Ovary (tissue), 9 donors: ENCODE measurements around the gene GPR21. TPM values are rescaled to one million over a fixed set of nuclear protein-coding genes. Genes with fewer than 3 reads are reported as not detected.

Experiments
- DNase-seq, 5 donors: peaks; one replicate each; pipeline ENCODE4 v3.0.0-alpha.2; 2019 to 2020
- H3K27ac ChIP-seq, 2 donors: fragments of 200-600 bp; one replicate each; pipeline versions ENCODE4 v1.5.1 to v1.8.0; 2019 to 2022
- H3K27me3 ChIP-seq: fragments of 200-600 bp; one replicate; pipeline ENCODE4 v1.8.0; 2022
- H3K36me3 ChIP-seq: fragments of 200-600 bp; sonication (generic); one replicate; pipeline ENCODE4 v1.5.1; 2019
- H3K4me1 ChIP-seq: one replicate; pipeline ENCODE4 v1.8.1; 2013; ENCODE audit warnings: mild to moderate bottlenecking, moderate library complexity; ENCODE audit not compliant: insufficient read depth
- H3K4me3 ChIP-seq: fragments of 200-600 bp; sonication (generic); one replicate; pipeline ENCODE4 v1.5.1; 2017
- H3K9me3 ChIP-seq, 2 donors: fragments of 200-600 bp in 1 of 2; sonication (generic) in 1 of 2; one replicate each; pipeline versions ENCODE4 v1.5.1 to v1.8.1; 2013 to 2019; ENCODE audit warnings: mild to moderate bottlenecking in 1 of 2, moderate library complexity in 1 of 2
- CTCF ChIP-seq, 3 donors: fragments of 450-650 bp in 2 of 3; fragments of 200-600 bp in 1 of 3; IDR thresholded peaks; one replicate each; pipeline versions ENCODE4 v1.5.1 to v1.8.0; 2016 to 2022; ENCODE audit warnings: antibody characterized with exemption in 3 of 3, mild to moderate bottlenecking in 1 of 3
- EP300 ChIP-seq: sonication (generic); formaldehyde crosslinking; IDR thresholded peaks from one replicate; pipeline ENCODE4 v1.6.1; 2017; ENCODE audit warnings: antibody characterized with exemption
- POLR2A ChIP-seq: fragments of 450-650 bp; IDR thresholded peaks from one replicate; pipeline ENCODE4 v1.6.1; 2017; ENCODE audit warnings: antibody characterized with exemption, mild to moderate bottlenecking, moderate library complexity
- WGBS, 3 donors: extraction: QIAGEN DNeasy Blood & Tissue Kit in 1 of 3; methylation state at CpG; one replicate each; pipeline versions ENCODE4 v1.1.5 to v1.1.7; 2013 to 2017; 5-methylcytosine and 5-hydroxymethylcytosine counted together
- intact Hi-C, 4 donors: fragments of 100-400 bp; cut with DNase I; formaldehyde crosslinking; loops; one replicate each; pipeline versions ENCODE4 v1.11.0 to v1.15.1; 2022 to 2023
- polyA plus RNA-seq, 2 donors: library from polyadenylated mRNA; stranded (reverse); fragments of 200-250 nt in 1 of 2; fragments of 350-450 nt in 1 of 2; fragmentation: Illumina TruSeq in 1 of 2; extraction: RNeasy Lipid Tissue Mini Kit (QIAGEN cat#74804) in 1 of 2; gene quantifications; one replicate each; pipeline ENCODE4 v1.2.3, GENCODE V29; 2013 to 2014
- total RNA-seq, 7 donors: library from RNA; depleted of rRNA in 2 of 7; stranded (reverse); fragments of >200 nt in 2 of 7; fragmentation: NEBNext Ultra II Directional in 3 of 7; extraction: Animal tissue kit (Norgen Biotek cat#: 25700) in 3 of 7; gene quantifications; one replicate each; pipeline versions ENCODE4 v1.1.0 to v1.2.4, GENCODE V29; 2016 to 2023
- donor health status: DM: no; HTN: no; CAD: no; lungs with moderate emphysema.
- donor health status: DM: no; HTN: no; CAD: no.
- donor health status: Bipolar disorder and iron deficiency.
- donor health status: DM: yes; HTN: yes; CAD: no.
- donor health status: DM: no; HTN: no; CAD: no.
- donor health status: DM: yes; HTN: yes; CAD: no.

Gene GPR21
- total and polyA plus RNA-seq, 9 donors = 0.39 to 2.4 (median 1.7) TPM; not detected in 2

GRCh38 chr9:123063896-123064295, 30.4 kb downstream of the GPR21 start:
- intact Hi-C loops = no loop called here
- Histone ChIP-seq H3K4me1 (peaks cover 7% of the 10 kb centered on the region), H3K9me3 (no peaks in the 10 kb centered on the region), H3K27me3 (no peaks in the 10 kb centered on the region), H3K4me3 (no peak overlapping the region), H3K27ac (no peak overlapping the region), H3K36me3 (no peaks in the 10 kb centered on the region)
- no peak for TF ChIP-seq CTCF (IDR thresholded peaks at IDR 0.05)
- TF ChIP-seq EP300 = no peak
- TF ChIP-seq POLR2A = no peak
- DNase-seq = no peak
- 91 to 95% (median 91%) methylated on average over 11 of the region's 11 CpGs for WGBS, 3 donors

GRCh38 chr9:123064716-123065115, 31.2 kb downstream of the GPR21 start:
- DNase-seq = no peak
- H3K27me3 ChIP-seq = no peaks in the 10 kb centered on the region
- no peak for TF ChIP-seq CTCF (IDR thresholded peaks at IDR 0.05)
- TF ChIP-seq EP300 = no peak
- H3K9me3 ChIP-seq = no peaks in the 10 kb centered on the region
- H3K27ac ChIP-seq = no peak overlapping the region
- no peak overlapping the region for H3K4me3 ChIP-seq
- H3K4me1 ChIP-seq = peaks cover 8% of the 10 kb centered on the region
- WGBS, 3 donors = 62 to 79% (median 74%) methylated on average over 2 of the region's 2 CpGs
- no peaks in the 10 kb centered on the region for H3K36me3 ChIP-seq
- intact Hi-C loops = no loop called here

GRCh38 chr9:123065196-123065595, 31.7 kb downstream of the GPR21 start:
- Histone ChIP-seq H3K4me1 (peaks cover 7% of the 10 kb centered on the region), H3K27ac (no peak overlapping the region), H3K36me3 (no peaks in the 10 kb centered on the region), H3K9me3 (no peaks in the 10 kb centered on the region), H3K27me3 (no peaks in the 10 kb centered on the region), H3K4me3 (no peak overlapping the region)
- 79 to 92% (median 91%) methylated on average over 2 of the region's 2 CpGs for WGBS, 3 donors
- intact Hi-C loops = no loop called here
- TF ChIP-seq EP300 (no peak), CTCF (IDR thresholded peaks at IDR 0.05) (no peak), POLR2A (no peak)
- DNase-seq = no peak

- WGBS, 3 donors = 36 to 55% (median 53%) methylated on average over 1 of the region's 1 CpG
- Histone ChIP-seq H3K9me3 (no peaks in the 10 kb centered on the region), H3K4me3 (no peak overlapping the region), H3K27me3 (no peaks in the 10 kb centered on the region), H3K4me1 (peaks cover 9% of the 10 kb centered on the region), H3K36me3 (no peaks in the 10 kb centered on the region), H3K27ac (no peak overlapping the region)
- DNase-seq = no peak
- intact Hi-C loops = no loop called here
- TF ChIP-seq POLR2A = no peak
- no peak for TF ChIP-seq CTCF (IDR thresholded peaks at IDR 0.05)
- no peak for TF ChIP-seq EP300
These were observed 33.7 kb downstream of the GPR21 start for GRCh38 chr9:123067136-123067535.
